Heart right ventricle (tissue), 16 donors: ENCODE measurements around the gene CCDC91. TPM values are rescaled to one million over a fixed set of nuclear protein-coding genes. Genes with fewer than 3 reads are reported as not detected.

ENCODE experiments used
- ATAC-seq, 8 donors: fragments of 200-7000 bp; cut with Tn5 transposase; one replicate each; pipeline ENCODE4 v1.9.1; 2020; ENCODE audit warnings: mild to moderate bottlenecking in 8 of 8, moderate library complexity in 8 of 8, moderate number of reproducible peaks in 1 of 8
- DNase-seq, 2 donors: peaks; one replicate each; pipeline ENCODE4 v3.0.0-alpha.2; 2020
- H3K27ac ChIP-seq, 10 donors: fragments of 200-600 bp; sonication (generic) in 2 of 10; one replicate each; pipeline versions ENCODE4 v1.5.0 to v1.8.0; 2020 to 2022; ENCODE audit warnings: mild to moderate bottlenecking in 3 of 10
- H3K27me3 ChIP-seq, 7 donors: fragments of 200-600 bp; one replicate each; pipeline ENCODE4 v1.8.0; 2021 to 2022; ENCODE audit warnings: mild to moderate bottlenecking in 2 of 7
- H3K36me3 ChIP-seq, 9 donors: fragments of 200-600 bp; sonication (generic) in 1 of 9; one replicate each; pipeline versions ENCODE4 v1.5.0 to v1.8.0; 2020 to 2022; ENCODE audit warnings: mild to moderate bottlenecking in 2 of 9
- H3K4me1 ChIP-seq, 9 donors: fragments of 200-600 bp; sonication (generic) in 1 of 9; one replicate each; pipeline versions ENCODE4 v1.5.0 to v1.8.0; 2020 to 2022; ENCODE audit warnings: mild to moderate bottlenecking in 4 of 9
- H3K4me3 ChIP-seq, 10 donors: fragments of 200-600 bp; sonication (generic) in 2 of 10; one replicate each; pipeline versions ENCODE4 v1.5.0 to v1.8.0; 2020 to 2022; ENCODE audit warnings: mild to moderate bottlenecking in 7 of 10, moderate library complexity in 2 of 10
- H3K9me3 ChIP-seq, 11 donors: fragments of 200-600 bp in 10 of 11; sonication (generic) in 2 of 11; one replicate each; pipeline versions ENCODE4 v1.5.0 to v1.8.0; 2013 to 2022; ENCODE audit warnings: mild to moderate bottlenecking in 2 of 11, control low read depth in 1 of 11, moderate library complexity in 1 of 11
- CTCF ChIP-seq, 9 donors: fragments of 200-600 bp; sonication (generic) in 2 of 9; IDR thresholded peaks; one replicate each; pipeline versions ENCODE4 v1.5.0 to v1.8.0; 2021 to 2022; ENCODE audit warnings: antibody characterized with exemption in 9 of 9, mild to moderate bottlenecking in 5 of 9, moderate library complexity in 1 of 9
- WGBS, 2 donors: extraction: QIAGEN DNeasy Blood & Tissue Kit; methylation state at CpG; one replicate each; pipeline ENCODE4 v1.1.7; 2013; ENCODE audit warnings: inconsistent platforms in 1 of 2; 5-methylcytosine and 5-hydroxymethylcytosine counted together
- intact Hi-C, 10 donors: fragments of 100-400 bp; cut with DNase I; formaldehyde crosslinking; loops; one replicate each; pipeline versions ENCODE4 v1.11.1 to v1.14.2; 2022
- polyA plus RNA-seq, 2 donors: library from polyadenylated mRNA; stranded (reverse); fragments of 200-250 nt; gene quantifications; one replicate each; pipeline ENCODE4 v1.2.3, GENCODE V29; 2013
- total RNA-seq, 10 donors: library from RNA; stranded (reverse); fragmentation: NEBNext Ultra II Directional in 3 of 10; extraction: Animal tissue kit (Norgen Biotek cat#: 25700) in 3 of 10; gene quantifications; one replicate each; pipeline versions ENCODE4 v1.2.1 to v1.2.4, GENCODE V29; 2021 to 2023
- donor health status: Arrhythmogenic right ventricular cardiomyopathy.
- donor health status: ischemic (EF 13 %, LVEDD 7.1; RV severe dilation, severe dysfunction).
- donor health status: healthy with polysubstance abuse.
- donor health status: DM: no; HTN: yes; CAD: no.
- donor health status: DM: no; HTN: no; CAD: no.
- donor health status: ischemic (EF 25% LVEDD 6.9; RV normal size, moderate dysfunction).
- donor health status: ischemic (EF 25% LVEDD 5.7; RV mildly dilated, moderate dysfunction).
- donor health status: healthy.
- donor health status: DM: yes; HTN: yes; CAD: no.
- donor health status: Ischemic cardiomyopathy.
- donor health status: ischemic (EF 35%, LVEDD 5.7; RV mildly dilated, moderate dysfunction).
- donor health status: nonischemic (EF 11% LVEDD 7.7; RV severe dilation, severe dysfunction).
- donor health status: DM: yes; HTN: yes; CAD: no.
- donor health status: PGD.
- donor health status: ischemic (EF 29% LVEDD 5.4; RV normal size, mild dysfunction).
- donor health status: nonischemic (EF 23%, LVEDD 6.1; RV moderate dilation, normal function).

Gene CCDC91
- total and polyA plus RNA-seq, 12 donors, result 20.5 to 66.4 (median 54.5) TPM

- no peak overlapping the region for H3K4me3 ChIP-seq
Measured at GRCh38 chr12:28331130-28331529, 140.9 kb downstream of the CCDC91 start.

GRCh38 chr12:28340261-28341045 is 150.2 kb downstream of the CCDC91 start:
- Histone ChIP-seq H3K4me3 (no peak overlapping the region), H3K4me1 (peaks cover 0 to 6% (median 0%) of the 10 kb centered on the region in 9 donors), H3K27me3 (no peaks in the 10 kb centered on the region), H3K9me3 (no peaks in the 10 kb centered on the region), H3K27ac (peak overlapping the region in 1 of 10 donors; percentile 16), H3K36me3 (no peaks in the 10 kb centered on the region)
- no peak for TF ChIP-seq CTCF (IDR thresholded peaks at IDR 0.05)
- 71 to 78% methylated on average over 4 of the region's 4 CpGs for WGBS, 2 donors
- ATAC-seq, result peak in 4 of 8 donors; percentile 20 to 56 (median 27)
- no peak for DNase-seq
- intact Hi-C loops, result loop anchor here in 1 of 10 donors (10.0 kb wide), 1 partner anchor 54 kb away; no protein-coding TSS in a partner anchor

More at GRCh38 chr12:28331130-28331529, 140.9 kb downstream of the CCDC91 start:
- TF ChIP-seq CTCF (IDR thresholded peaks at IDR 0.05), result no peak
- H3K27ac ChIP-seq, result no peak overlapping the region
- no peak for DNase-seq
- intact Hi-C loops, result no loop called here
- peaks cover 0 to 11% (median 0%) of the 10 kb centered on the region in 11 donors for H3K9me3 ChIP-seq
- H3K36me3 ChIP-seq, result no peaks in the 10 kb centered on the region
- peaks cover 0 to 5% (median 0%) of the 10 kb centered on the region in 9 donors for H3K4me1 ChIP-seq
- ATAC-seq, result no peak
- no peaks in the 10 kb centered on the region for H3K27me3 ChIP-seq
- WGBS, 2 donors, result 64% methylated on average over 3 of the region's 3 CpGs

- H3K36me3 ChIP-seq, result no peaks in the 10 kb centered on the region
- intact Hi-C loops, result loop anchor here in 2 of 10 donors (2.0 to 10.0 kb wide), 2 partner anchors 21 to 51 kb away; no protein-coding TSS in a partner anchor
Measured at GRCh38 chr12:28343713-28344112, 153.5 kb downstream of the CCDC91 start.

More at GRCh38 chr12:28343713-28344112, 153.5 kb downstream of the CCDC91 start:
- Histone ChIP-seq H3K27me3 (no peaks in the 10 kb centered on the region), H3K9me3 (no peaks in the 10 kb centered on the region), H3K4me1 (peaks cover 0 to 6% (median 0%) of the 10 kb centered on the region in 9 donors), H3K4me3 (no peak overlapping the region), H3K27ac (no peak overlapping the region)
- WGBS, 2 donors, result 81 to 83% methylated on average over 1 of the region's 1 CpG
- DNase-seq, result no peak
- TF ChIP-seq CTCF (IDR thresholded peaks at IDR 0.05), result no peak
- no peak for ATAC-seq
